ENCODE measurements around the gene MS4A10. TPM values are rescaled to one million over a fixed set of nuclear protein-coding genes. Genes with fewer than 3 reads are reported as not detected.
"Not testable (repeated sequence)": the region's sequence is repeated elsewhere in the genome, so short reads cannot be mapped to it uniquely, and the experiment has no call there.

Gene MS4A10
- total RNA-seq, 1 donor from 2014 or later: not detected

DNA sequence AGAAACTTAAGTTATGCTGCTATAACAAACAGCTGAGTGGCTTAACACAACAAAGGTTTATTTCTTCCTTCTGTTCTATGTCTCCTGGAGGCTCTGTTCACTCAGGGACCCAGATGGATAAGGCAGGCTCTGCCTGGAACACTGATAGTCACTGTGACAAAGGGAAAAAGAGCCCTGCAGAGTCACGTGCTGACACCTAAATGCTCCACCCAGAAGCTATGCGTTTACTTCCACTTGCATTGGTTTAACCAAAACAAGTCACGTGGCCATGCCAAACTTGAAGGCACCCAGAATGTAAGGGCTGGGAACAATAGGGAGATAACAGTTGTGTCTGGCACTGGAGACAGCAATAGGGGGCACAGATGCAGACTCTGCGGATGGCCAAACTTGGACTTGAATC, 31.8 kb upstream of the MS4A10 start:
- TF ChIP-seq, protein P1, sequence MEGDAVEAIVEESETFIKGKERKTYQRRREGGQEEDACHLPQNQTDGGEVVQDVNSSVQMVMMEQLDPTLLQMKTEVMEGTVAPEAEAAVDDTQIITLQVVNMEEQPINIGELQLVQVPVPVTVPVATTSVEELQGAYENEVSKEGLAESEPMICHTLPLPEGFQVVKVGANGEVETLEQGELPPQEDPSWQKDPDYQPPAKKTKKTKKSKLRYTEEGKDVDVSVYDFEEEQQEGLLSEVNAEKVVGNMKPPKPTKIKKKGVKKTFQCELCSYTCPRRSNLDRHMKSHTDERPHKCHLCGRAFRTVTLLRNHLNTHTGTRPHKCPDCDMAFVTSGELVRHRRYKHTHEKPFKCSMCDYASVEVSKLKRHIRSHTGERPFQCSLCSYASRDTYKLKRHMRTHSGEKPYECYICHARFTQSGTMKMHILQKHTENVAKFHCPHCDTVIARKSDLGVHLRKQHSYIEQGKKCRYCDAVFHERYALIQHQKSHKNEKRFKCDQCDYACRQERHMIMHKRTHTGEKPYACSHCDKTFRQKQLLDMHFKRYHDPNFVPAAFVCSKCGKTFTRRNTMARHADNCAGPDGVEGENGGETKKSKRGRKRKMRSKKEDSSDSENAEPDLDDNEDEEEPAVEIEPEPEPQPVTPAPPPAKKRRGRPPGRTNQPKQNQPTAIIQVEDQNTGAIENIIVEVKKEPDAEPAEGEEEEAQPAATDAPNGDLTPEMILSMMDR (IDR thresholded peaks at IDR 0.05; ENCODE audit: partially characterized antibody, unreplicated experiment): no peak
- peaks cover 2% of the 10 kb centered on the region for H3K9me3 Mint-ChIP-seq (ENCODE audit: unreplicated experiment)
- peaks cover 6% of the 10 kb centered on the region for H3K27me3 Mint-ChIP-seq (ENCODE audit: unreplicated experiment)
- H3K27ac Mint-ChIP-seq (ENCODE audit: unreplicated experiment): no peak overlapping the region
- DNase-seq: no peak
- no peak overlapping the region for H3K4me3 Mint-ChIP-seq (ENCODE audit: unreplicated experiment)
- H3K36me3 Mint-ChIP-seq (ENCODE audit: unreplicated experiment): no peaks in the 10 kb centered on the region
- no peaks in the 10 kb centered on the region for H3K4me1 Mint-ChIP-seq (ENCODE audit: low read depth, unreplicated experiment)

DNA sequence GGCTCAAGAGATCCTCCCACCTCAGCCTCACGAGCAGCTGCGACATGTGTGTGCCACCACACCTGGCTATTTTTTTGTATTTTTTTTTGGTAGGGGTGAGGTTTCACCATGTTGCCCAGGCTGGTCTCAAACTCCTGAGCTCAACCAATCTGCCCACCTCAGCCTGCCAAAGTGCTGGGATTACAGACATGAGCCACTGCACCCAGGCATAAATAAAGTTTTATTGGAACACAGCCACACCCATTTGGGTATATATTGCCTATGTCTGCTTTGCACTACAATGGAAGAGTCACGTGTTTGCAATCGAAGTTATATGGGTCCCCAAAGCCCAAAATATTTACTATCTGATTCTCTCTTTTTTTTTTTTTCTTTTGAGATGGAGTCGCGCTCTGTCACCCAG, 30.2 kb upstream of the MS4A10 start:
- DNase-seq: no peak
- Mint-ChIP-seq H3K36me3 (ENCODE audit: unreplicated experiment) (no peaks in the 10 kb centered on the region), H3K4me3 (ENCODE audit: unreplicated experiment) (no peak overlapping the region), H3K9me3 (ENCODE audit: unreplicated experiment) (peaks cover 2% of the 10 kb centered on the region), H3K27ac (ENCODE audit: unreplicated experiment) (no peak overlapping the region), H3K27me3 (ENCODE audit: unreplicated experiment) (peaks cover 6% of the 10 kb centered on the region), H3K4me1 (ENCODE audit: low read depth, unreplicated experiment) (no peaks in the 10 kb centered on the region)
- TF ChIP-seq, protein P1 (IDR thresholded peaks at IDR 0.05; ENCODE audit: partially characterized antibody, unreplicated experiment): no peak

DNA sequence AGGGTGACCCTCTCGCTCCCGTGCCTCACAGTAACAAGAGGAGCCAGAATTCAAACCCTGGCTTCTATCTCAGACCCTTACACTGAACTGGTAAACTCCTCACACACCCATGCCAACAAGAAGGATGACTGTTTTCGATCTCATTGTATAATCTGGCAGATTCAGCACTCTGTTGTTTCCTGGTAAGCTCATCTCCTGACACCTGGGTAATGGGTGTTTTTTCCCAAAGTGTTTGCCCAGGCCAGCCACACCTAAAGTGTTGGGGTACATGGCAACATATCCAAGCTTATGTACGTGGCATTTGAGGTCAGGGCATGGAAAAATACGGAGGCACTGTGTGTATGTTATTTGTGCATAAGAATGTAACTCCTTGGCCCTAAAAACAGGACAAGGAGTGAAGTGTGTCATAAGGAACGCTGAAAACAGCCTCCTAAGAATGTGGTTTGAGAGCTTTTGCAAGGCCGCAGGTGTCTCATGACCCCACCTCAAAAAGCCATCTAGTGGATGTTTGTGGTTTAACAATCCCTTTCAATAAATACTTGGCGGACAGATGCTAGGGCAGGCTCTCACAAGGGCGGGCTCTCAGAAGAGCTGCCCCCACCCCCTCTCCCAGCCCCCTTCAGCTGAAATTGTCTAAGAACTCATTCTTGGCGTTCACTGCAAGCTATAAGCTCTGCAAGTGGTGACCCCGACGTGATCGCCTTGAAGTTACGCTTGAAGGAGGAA, 28.7 kb upstream of the MS4A10 start, which contains the start of gene MS4A15:
Gene MS4A15, plus strand, starts transcription at position 561 of the 726 bp plus-strand sequence. CDS start 6,867 bp downstream, outside the sequence.
- no peaks in the 10 kb centered on the region for H3K4me1 Mint-ChIP-seq (ENCODE audit: low read depth, unreplicated experiment)
- H3K27ac Mint-ChIP-seq (ENCODE audit: unreplicated experiment): no peak within 1 kb of the TSS
- H3K36me3 Mint-ChIP-seq (ENCODE audit: unreplicated experiment): no peaks in the 10 kb centered on the region
- TF ChIP-seq, protein P1 (IDR thresholded peaks at IDR 0.05; ENCODE audit: partially characterized antibody, unreplicated experiment): peak; percentile 70
- peaks cover 4% of the 10 kb centered on the region for H3K27me3 Mint-ChIP-seq (ENCODE audit: unreplicated experiment)
- H3K9me3 Mint-ChIP-seq (ENCODE audit: unreplicated experiment): no peaks in the 10 kb centered on the region
- DNase-seq: no peak
- no peak within 1 kb of the TSS for H3K4me3 Mint-ChIP-seq (ENCODE audit: unreplicated experiment)

DNA sequence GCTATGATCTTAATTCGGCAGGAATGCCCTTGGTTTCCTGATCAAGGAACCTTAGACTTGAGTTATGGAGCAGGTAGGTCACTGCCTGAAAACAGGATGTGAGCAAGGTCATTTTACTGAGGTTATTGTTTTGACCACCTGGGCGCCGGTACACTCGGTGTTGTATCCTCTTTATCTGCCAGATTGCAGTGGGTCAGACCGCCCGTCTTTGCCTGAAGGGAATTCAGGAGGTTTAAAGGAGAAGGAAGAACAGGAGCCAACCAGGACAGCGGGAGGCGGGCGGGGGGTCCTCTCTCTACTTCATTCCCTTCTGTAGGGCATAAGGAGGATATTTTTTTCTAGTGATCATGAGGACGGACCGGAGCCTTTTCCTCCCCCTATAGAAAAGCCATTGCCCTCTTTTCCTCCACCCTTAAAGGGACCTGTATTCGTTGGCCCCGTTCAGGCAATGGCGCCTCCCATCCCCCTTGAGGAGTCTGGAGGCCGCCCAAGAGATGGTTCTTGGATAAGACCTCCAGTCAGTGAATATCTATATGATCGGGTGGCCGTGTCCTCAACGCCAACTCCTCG, 27.8 kb upstream of the MS4A10 start:
- DNase-seq: no peak
- Mint-ChIP-seq H3K9me3 (ENCODE audit: unreplicated experiment) (no peaks in the 10 kb centered on the region), H3K27me3 (ENCODE audit: unreplicated experiment) (peaks cover 4% of the 10 kb centered on the region), H3K4me3 (ENCODE audit: unreplicated experiment) (no peak overlapping the region), H3K4me1 (ENCODE audit: low read depth, unreplicated experiment) (no peaks in the 10 kb centered on the region), H3K36me3 (ENCODE audit: unreplicated experiment) (no peaks in the 10 kb centered on the region), H3K27ac (ENCODE audit: unreplicated experiment) (no peak overlapping the region)
- TF ChIP-seq, protein P1 (IDR thresholded peaks at IDR 0.05; ENCODE audit: partially characterized antibody, unreplicated experiment): no peak

DNA sequence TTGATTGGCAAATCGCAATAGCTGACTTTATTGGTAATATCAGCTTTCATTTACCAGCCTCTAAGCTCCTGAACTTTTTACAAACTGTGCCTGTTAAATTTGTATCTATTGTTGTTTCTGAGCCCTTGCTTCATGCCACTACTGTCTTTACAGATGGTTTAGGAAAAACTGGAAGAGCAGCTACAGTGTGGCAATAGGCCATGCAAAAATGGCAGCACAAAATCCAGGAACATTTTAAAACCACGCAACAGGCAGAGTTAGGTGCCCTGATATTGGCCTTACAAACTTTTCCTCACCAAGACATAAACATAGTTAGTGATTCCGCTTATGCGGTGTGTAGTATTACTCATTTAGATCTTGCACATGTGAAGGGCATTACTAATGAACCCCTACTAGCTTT, 26.5 kb upstream of the MS4A10 start:
- not testable (repeated sequence) for H3K4me1 Mint-ChIP-seq (ENCODE audit: low read depth, unreplicated experiment); DNase-seq; H3K36me3 Mint-ChIP-seq (ENCODE audit: unreplicated experiment); H3K9me3 Mint-ChIP-seq (ENCODE audit: unreplicated experiment); H3K27me3 Mint-ChIP-seq (ENCODE audit: unreplicated experiment); H3K4me3 Mint-ChIP-seq (ENCODE audit: unreplicated experiment); H3K27ac Mint-ChIP-seq (ENCODE audit: unreplicated experiment)

DNA sequence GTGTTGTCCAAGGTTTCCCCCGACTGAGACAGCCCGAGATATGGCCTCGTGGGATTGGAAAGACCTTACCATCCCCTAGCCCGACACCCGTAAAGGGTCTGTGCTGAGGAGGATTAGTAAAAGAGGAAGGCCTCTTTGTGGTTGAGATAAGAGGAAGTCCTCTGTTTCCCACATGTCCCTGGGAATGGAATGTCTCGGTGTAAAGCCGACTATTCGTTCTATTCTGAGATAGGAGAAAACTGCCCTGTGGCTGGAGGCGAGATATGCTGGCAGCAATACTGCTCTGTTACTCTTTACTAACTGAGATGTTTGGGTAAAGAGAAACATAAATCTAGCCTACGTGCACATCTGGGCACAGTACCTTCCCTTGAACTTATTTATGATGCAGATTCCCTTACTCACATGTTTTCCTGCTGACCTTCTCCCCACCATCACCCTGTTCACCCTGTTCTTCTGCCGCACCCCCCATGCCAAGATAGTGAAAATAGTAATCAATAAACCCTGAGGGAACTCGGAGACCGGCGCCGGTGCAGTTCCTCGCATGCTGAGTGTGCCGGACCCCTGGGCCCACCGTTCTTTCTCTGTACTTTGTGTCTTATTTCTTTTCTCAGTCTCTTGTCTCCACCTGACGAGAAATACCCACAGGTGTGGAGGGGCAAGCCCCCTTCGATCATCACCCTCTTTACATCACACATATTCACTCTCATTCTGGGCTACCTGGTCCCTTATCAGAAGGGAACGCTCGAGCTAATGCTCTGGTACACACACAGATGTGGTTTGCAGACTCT, 25.5 kb upstream of the MS4A10 start:
- DNase-seq; H3K4me1 Mint-ChIP-seq (ENCODE audit: low read depth, unreplicated experiment); H3K27me3 Mint-ChIP-seq (ENCODE audit: unreplicated experiment); H3K36me3 Mint-ChIP-seq (ENCODE audit: unreplicated experiment); H3K4me3 Mint-ChIP-seq (ENCODE audit: unreplicated experiment); H3K27ac Mint-ChIP-seq (ENCODE audit: unreplicated experiment); H3K9me3 Mint-ChIP-seq (ENCODE audit: unreplicated experiment): not testable (repeated sequence)
